Measurements from ENCODE around the gene VPS36.
A peak's percentile ranks its signal among the peaks of the same experiment; 100 is the strongest.
"Not testable (repeated sequence)": the region's sequence is repeated elsewhere in the genome, so short reads cannot be mapped to it uniquely, and the experiment has no call there.

The VPS36 gene, protein sequence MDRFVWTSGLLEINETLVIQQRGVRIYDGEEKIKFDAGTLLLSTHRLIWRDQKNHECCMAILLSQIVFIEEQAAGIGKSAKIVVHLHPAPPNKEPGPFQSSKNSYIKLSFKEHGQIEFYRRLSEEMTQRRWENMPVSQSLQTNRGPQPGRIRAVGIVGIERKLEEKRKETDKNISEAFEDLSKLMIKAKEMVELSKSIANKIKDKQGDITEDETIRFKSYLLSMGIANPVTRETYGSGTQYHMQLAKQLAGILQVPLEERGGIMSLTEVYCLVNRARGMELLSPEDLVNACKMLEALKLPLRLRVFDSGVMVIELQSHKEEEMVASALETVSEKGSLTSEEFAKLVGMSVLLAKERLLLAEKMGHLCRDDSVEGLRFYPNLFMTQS

DNA sequence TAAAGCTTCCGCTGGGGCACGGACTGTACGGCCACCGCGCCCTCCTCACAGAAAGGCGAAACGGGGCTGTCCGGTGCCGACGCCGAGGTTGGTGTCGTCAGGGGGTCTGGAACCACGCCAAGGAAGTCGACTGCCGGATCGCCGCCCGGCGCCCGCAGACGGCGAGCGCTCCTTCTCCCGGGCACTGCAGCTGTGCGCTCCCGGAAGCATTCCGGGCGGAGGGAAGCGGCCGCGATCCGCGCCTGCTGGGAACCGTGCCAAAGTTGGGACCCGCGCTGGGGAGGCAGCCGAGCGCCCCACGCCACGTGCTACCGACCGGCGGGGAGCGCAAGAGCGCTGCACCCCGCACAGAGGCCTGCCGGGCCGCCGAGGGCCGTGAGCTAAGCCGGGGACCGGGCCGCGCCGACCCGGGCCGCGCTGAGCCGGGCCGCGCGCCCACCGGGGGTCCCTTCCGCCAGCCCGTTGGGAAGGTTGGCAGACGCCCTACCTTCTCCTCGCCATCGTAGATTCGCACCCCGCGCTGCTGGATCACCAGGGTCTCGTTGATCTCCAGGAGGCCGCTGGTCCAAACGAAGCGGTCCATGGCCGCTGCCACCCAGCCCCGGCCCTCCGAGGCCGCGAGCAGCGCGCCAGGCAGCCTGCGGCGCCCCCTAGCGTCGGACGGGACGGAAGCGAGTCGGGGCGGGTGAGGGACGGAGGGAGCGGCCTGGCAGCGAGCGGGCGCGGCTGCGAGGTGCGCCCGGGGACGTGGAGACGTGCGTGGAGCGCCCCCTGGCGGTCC is at the start of gene VPS36:
VPS36 (minus strand) TSS at position 623 of the 781 bp plus-strand sequence; CDS start at position 583, 40 bp downstream.
- DNase-seq (ENCODE audit: low spot score), result peak; percentile 72

DNA sequence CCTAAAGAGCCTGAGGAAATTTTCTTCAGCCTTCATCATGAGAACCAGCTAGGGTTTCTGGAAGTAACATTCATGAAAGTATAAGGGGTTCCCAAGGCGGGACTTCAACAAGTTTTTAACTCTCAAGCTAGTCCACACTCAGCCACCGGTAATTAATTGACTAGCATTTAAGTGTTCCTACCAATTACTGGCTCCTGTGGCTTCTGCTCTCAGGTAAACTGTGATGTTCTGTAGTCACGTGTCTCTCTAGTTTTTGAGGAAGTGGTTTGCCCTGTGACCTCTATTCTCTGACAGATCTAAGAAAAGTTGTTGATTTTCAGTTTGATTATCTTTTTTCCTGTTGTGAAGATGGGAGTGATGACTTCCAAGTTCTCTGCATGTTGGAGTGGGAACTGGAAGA is 47.5 kb upstream of the VPS36 start:
- DNase-seq (ENCODE audit: low spot score), result not testable (repeated sequence)

DNA sequence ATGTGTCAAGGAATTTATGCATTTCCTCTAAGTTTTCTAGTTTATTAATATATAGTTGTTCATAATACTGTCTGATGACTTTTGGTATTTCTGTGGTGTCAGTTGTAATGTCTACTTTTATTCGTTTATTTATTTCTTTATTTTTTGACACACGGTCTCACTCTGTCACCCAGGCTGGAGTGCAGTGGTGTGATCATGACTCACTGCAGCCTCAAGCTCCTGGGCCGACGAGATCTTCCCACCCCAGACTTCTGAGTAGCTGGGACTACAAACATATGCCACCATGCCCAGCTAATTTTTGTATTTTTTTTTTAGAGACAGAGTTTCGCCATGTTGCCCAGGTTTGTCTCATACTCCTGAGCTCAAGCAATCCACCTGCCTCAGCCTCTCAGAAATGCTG is 43.8 kb upstream of the VPS36 start:
- not testable (repeated sequence) for DNase-seq (ENCODE audit: low spot score)

DNA sequence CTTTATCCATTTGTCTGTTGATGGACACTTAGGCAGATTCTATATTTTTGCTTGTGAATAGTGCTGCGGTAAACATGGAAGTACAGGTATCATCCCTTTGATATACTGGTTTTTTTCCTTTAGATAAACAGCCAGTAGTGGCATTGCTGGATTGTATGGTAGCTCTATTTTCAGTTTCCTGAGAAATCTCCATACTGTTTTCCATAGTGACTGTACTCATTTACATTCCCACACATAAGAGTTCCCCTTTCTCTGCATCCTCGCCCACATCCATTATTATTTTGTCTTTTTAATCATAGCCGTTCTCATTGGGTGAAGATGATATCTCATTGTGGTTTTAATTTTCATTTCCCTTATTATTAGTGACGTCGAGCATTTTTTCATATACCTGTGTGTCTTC is 40.6 kb upstream of the VPS36 start:
- DNase-seq (ENCODE audit: low spot score), result not testable (repeated sequence)

DNA sequence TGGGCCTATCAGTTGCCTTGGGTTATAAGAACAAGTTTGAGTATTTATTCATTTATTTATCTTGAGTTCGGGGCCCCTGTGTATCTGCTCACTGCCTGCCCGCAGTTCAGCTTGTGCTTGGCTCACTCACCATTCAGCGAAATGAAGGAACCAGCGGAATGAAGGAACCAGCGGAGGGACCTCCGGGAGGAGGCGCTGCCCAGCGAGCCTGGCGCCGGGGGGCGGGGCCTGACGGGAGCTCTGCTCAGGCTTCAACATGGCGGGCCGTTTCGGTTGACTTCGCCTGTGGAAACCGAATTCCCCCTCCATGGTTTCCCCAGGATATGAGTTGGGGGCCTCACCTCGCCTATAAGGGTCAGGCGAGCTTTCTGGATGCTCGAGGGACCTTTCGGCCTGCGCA is 38.3 kb upstream of the VPS36 start:
- not testable (repeated sequence) for DNase-seq (ENCODE audit: low spot score)

DNA sequence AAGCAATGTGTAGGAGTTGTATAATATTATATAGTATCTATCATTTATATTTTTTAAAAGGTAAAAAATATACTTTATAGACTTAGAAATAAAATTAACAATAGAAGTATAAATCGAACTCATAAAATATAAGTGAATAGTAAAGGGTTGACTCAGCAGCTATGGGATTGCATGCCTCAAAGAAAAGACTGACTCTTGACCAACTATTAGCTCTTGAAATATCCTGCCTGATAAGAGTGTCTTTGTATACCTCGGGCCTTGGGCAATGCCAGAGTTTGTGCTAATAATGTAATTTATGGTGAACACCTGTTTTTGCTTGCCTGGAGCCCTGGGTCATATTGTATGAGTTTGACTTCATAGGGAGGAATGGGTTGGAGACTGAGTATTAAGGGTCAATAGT is 36.6 kb upstream of the VPS36 start:
- DNase-seq (ENCODE audit: low spot score), result not testable (repeated sequence)

DNA sequence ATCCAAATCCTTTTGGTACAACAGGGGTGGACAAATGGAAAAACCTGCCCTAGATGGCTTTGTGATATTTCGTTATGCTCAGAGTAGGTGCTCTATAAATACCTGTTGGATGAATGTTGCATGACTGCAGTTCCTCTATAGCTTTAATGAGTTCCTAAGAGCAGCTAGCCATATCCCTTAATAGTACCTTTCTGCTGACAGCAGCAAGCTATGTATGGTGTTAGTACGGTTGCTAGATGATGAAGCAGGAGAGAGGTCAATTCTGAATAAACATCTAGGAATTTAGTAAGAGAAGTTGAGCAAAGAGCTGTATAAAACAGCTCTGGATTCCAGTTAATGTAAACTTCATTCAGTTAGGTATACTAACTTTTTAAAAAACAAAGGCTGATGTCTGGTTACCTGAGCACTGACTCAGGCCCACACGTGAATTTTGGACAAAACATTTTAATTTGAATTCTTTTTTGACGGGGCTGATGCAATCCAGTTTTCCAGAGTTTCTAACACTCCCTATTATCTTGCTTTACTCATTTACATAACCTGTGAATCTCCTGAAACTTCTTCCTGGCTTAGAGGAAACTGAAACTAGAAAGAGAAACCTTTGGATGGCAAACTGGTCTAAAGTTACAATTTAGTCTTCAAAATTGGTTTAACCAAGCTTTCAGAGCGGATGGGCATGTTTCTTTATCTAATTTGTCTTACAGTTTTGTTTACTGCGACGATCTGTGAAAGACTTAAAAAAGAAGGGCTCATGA is 30.4 kb upstream of the VPS36 start:
- DNase-seq (ENCODE audit: low spot score), result not testable (repeated sequence)

DNA sequence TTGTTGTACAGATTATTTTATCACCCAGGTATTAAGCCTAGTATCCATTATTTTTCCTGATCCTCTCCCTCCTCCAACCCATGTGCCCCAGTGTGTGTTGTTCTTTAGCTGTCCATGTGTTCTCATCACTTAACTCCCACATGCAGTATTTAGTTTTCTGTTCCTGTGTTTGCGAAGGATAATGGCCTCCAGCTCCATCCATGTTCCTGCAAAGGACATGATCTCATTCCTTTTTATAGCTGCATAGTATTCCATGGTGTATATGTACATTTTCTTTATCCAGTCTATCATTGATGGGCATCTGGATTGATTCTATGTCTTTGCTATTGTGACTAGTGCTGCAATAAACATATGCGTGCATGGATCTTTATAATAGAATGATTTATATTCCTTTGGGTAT is 18.1 kb upstream of the VPS36 start:
- DNase-seq (ENCODE audit: low spot score), result not testable (repeated sequence)

DNA sequence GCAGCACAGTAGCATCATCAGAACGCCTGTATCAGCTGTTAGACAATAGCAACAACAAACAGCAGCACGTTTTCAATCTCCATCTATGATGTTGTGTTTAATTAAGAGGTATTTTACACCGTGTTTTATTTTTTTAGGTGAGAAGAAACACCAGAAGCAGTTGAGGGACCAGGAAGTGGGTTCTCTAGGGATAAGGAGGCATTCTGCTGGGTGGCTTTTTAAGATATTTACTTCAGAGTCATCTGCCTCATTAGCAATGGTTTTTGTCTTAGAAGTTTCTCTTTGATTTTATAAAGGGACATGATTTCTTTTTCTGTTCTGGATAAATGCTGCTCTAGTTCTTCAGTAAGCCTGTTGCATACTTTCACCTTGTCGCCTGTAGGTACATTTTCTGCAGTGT is 13.1 kb upstream of the VPS36 start:
- no peak for DNase-seq (ENCODE audit: low spot score)

DNA sequence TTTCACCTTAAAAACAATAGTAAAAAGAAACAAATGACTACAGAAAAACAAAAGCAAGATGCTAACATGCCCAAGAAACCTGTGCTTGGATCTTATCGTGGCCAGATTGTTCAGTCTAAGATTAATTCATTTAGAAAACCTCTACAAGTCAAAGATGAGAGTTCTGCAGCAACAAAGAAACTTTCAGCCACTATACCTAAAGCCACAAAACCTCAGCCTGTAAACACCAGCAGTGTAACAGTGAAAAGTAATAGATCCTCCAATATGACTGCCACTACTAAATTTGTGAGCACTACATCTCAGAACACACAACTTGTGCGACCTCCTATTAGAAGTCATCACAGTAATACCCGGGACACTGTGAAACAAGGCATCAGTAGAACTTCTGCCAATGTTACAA is 10.8 kb upstream of the VPS36 start:
- no peak for DNase-seq (ENCODE audit: low spot score)

DNA sequence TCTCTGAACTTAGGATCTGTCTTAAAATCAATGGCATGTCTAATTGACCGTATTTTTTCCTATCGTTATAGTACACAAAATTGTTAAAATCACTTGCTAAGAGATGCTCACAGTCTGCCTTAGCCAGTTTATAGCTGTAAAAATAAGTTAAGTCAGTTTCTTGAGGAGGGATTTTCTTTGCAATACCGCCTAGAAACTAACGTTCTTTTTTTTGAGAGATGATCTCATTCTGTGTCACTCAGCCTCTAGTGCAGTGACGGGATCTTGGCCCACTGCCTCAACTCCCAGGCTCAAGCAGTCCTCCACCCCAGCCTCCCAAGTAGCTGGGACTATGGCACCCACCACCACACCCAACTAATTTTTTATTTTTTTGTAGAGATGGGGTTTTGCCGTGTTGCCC is 9.2 kb upstream of the VPS36 start:
- DNase-seq (ENCODE audit: low spot score), result no peak

DNA sequence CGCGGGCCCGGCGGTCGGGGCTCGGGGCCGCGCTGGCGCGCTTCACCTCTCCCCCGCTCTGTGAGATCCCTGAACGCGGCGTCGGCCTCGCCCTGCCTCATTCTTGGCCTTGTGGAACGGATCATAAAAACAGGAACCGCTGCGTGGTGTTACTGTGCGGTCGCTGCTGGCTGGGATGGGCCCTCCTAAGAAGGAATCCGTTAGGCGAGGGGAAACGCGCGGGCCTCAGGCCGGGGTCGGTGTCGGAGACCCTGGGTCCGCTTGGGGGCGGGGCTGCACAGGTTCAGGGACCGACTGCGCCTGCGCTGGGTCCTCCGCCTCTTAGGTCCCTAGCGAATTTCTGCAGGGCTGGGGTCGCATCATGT is 5.2 kb upstream of the VPS36 start:
- DNase-seq (ENCODE audit: low spot score), result peak; percentile 63

DNA sequence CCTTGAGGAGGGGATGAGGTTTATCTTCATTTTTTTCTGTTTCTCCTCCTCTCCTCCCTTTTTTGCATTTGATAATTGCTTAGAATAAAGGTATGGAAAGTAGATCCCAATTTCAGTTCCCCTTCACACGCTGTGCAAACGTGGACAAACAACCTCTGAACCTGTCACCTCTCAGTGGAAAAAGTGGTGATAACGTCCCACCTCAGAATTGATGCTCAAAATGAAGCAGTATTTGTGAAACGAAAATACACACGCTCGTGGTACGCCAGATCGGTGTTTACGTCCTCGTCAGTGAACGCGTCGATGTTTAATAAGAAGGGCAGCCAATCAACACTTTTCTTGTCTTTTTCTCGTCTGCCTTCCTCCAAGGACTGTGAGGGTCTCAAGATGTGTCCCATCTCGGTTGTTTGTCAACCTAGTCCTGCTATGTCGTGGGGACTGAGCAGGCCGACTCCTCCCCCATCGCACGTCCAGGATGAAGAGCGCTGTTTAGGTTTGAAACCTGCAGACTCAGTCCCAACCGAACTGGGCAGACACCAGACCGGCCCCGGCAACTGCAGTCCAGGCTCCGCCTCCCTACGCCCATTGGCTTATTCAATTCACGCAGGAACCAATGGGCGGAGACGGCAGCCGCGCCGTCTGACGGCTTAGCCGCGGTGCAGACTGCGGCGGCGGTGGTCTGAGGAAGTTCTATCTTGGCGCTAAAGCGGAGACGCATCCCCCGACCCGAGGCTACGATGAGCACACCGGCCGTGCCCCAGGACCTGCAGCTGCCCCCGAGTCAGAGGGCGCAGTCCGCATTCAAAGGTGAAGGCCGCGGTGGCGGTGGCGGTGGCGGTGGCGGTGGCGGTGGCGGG is 4.6 kb upstream of the VPS36 start, which contains the start of gene CKAP2:
CKAP2 (plus strand) TSS at position 659 of the 857 bp plus-strand sequence; CDS start at position 738, 79 bp downstream.
- peak; percentile 88 for DNase-seq (ENCODE audit: low spot score)

DNA sequence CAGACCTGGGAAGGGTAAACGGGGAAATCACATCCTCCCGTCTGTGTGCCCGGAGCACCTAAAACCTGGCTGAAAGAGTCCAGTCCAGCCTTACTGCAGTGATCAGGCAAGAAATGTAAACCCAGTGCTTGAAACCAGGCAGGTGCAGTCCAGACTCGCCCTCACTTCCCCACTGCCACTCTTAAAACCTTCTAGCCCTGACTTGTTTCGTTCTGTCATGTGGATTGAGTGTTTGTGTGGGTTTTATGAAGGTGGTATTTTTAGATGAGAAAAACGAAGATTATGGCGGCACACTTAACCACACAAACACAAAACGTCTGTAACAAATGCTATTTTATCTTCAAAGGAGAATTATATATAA is 4.0 kb upstream of the VPS36 start:
- peak; percentile 18 for DNase-seq (ENCODE audit: low spot score)

DNA sequence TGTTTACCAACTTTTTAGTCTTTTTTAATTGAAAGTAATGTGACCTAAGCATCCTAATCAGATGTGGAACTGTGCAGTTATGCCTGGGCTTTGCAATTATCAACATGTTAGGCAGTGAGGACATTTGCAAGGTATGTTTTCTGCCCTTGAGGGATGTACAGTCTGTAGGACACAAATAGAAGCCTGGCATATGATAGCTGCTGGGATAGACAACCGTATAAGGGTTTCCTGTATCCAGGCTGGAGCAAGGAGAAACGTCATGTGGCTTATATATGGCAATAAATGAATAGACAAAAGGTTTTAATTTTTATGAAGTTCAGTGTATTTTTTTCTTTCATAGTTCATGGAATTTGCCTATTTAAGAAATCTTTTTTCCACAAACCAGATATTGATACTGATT is 2.0 kb upstream of the VPS36 start:
- DNase-seq (ENCODE audit: low spot score), result no peak

DNA sequence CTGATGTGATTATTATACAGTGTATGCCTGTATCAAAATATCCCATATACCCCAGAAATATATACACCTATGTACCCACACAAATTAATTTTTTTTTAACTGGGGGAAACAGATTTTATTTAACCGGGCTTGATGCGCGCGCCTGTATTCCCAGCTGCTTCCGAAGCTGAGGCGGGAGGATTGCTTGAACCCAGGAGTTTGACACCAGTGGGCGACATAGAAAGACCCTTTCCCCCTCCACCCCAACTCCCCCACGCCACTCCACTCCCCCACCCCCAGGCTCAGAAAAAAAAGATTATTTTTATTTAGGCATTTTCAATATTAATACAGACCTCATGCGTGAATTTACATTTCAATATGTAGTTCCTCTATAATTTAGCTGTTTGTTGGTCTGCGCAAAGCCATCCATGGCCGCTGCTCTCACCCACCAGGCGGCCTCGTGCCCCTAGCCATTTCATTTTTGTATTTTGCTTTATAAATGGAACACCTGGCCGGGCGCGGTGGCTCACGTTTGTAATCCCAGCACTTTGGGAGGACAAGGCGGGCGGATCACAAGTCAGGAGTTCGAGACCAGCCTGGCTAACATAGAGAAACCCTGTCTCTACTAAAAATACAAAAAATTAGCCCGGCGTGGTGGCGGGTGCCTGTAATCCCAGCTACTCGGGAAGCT is 836 bp upstream of the VPS36 start:
- DNase-seq (ENCODE audit: low spot score), result no peak

DNA sequence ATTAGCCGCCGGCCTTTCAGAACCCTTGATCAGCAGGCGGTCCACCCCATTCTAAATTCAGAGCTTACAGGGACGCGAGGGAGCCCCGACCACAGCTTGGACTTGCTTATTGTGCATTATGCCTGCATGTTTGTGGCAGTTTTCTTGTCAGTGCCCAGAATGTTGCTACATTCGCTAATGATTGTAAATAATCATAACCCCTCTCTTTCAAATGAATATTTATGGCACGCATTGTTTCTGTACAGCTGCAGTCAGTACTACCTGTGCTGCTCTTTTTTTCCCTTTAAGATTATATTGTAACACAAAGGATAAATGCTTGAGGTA is 321 bp upstream of the VPS36 start:
- DNase-seq (ENCODE audit: low spot score), result no peak

DNA sequence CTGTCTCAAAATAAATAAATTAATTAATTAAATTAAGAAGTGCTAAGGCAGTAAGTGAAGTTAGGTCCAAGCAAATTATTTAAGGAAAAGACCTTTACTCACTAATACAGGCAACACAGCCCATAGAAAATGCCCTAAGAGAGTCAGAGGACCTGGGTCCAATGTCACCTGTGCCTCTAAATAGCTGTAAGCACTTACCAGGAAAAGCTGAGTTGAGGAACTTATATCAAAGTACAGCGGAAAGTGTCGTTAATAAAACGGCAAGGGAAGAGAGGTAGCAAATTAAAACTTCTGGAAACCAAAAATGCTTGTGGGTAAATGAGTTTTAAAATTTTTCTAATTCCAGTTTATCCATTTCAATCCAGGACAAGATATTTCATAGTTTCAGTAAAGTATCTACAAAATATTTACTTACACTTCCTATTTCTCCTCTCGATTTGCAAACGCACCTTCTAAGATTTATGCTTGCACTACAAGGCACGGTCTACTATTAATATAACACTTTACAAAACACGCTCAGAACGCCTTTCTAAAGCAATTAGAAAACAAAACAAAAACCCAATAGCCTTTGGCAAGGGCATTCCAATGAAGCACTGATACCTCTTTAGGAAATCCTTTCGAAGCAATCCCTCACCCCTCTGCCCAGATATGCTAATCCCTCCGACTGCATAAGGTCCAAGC is 963 bp downstream of the VPS36 start:
- no peak for DNase-seq (ENCODE audit: low spot score)

DNA sequence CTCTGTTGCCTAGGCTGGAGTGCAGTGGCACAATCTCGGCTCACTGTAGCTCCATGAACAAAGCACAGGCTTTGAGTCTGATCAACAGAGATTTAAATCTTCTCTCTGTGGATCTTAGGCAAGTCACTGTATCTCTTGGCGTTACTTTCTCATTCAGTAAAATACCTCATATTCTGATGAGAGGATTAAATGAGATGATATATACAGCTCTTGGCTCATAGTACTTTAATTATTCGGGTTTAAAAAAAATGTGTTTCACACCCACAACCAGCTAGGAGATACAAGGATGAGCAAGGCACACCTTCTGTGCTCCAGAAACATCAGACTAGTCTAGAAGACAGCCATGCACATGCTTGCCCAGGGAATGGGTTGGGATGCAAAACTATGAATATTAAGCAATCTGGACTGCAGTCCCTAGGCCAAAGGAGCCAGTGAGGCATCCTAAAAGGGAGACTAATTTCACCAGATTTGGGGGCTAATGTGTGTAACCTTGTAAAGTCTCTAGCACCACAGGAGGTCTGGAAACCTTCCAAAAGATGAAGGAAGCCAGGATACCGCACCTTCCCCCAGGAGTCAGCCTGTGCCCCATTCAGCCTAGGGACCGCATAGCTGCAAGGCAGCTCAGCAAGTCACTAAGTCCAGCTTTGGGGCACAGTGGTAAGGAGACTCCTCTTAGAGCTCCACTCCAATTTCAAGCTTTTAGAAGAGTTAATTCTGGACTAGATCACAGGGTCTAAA is 2.5 kb downstream of the VPS36 start:
- no peak for DNase-seq (ENCODE audit: low spot score)

DNA sequence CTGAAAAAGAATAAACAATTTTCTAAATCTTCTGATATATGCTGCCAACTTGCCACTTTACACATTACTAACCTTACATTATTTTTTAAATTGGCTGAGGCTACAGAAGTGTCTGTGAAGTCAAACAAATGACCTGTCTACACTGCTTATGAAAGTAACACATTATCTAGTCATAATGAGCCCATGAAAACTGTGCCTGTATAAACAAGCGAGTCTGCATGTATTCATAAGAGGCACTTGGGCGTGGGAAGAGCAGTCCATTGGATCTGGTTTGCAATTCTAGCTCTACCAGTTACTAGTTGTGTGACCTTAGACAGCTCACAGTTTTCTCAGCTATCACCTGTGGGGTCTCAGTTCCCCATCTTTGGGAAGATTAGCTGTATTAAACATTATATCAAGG is 3.1 kb downstream of the VPS36 start:
- no peak for DNase-seq (ENCODE audit: low spot score)
